Dendritic cell treated with granulocyte-macrophage colony-stimulating factor and Interleukin-4, amounts not matched to agents 40 ng/mL and 50 ng/mL, for 4 days (primary cell): ENCODE data around the gene RNF215.

ENCODE experiments used
- H3K27ac Mint-ChIP-seq: one replicate; pipeline ENCODE4 v1.8.0; 2022; ENCODE audit warnings: mild to moderate bottlenecking, mixed read lengths
- H3K27me3 Mint-ChIP-seq: one replicate; pipeline ENCODE4 v1.8.0; 2022; ENCODE audit warnings: mild to moderate bottlenecking, mixed read lengths
- H3K36me3 Mint-ChIP-seq: one replicate; pipeline ENCODE4 v1.8.0; 2022; ENCODE audit warnings: low read depth, mixed read lengths
- H3K4me1 Mint-ChIP-seq: one replicate; pipeline ENCODE4 v1.8.0; 2022; ENCODE audit warnings: low read depth, mixed read lengths
- H3K4me3 Mint-ChIP-seq: one replicate; pipeline ENCODE4 v1.8.0; 2022; ENCODE audit warnings: mild to moderate bottlenecking, moderate library complexity, mixed read lengths
- H3K9me3 Mint-ChIP-seq: one replicate; pipeline ENCODE4 v1.8.0; 2022; ENCODE audit warnings: mixed read lengths
- intact Hi-C: fragments of 100-400 bp; cut with micrococcal nuclease; formaldehyde crosslinking; loops from one replicate; pipeline ENCODE4 v1.15.0; 2022

Gene RNF215

DNA sequence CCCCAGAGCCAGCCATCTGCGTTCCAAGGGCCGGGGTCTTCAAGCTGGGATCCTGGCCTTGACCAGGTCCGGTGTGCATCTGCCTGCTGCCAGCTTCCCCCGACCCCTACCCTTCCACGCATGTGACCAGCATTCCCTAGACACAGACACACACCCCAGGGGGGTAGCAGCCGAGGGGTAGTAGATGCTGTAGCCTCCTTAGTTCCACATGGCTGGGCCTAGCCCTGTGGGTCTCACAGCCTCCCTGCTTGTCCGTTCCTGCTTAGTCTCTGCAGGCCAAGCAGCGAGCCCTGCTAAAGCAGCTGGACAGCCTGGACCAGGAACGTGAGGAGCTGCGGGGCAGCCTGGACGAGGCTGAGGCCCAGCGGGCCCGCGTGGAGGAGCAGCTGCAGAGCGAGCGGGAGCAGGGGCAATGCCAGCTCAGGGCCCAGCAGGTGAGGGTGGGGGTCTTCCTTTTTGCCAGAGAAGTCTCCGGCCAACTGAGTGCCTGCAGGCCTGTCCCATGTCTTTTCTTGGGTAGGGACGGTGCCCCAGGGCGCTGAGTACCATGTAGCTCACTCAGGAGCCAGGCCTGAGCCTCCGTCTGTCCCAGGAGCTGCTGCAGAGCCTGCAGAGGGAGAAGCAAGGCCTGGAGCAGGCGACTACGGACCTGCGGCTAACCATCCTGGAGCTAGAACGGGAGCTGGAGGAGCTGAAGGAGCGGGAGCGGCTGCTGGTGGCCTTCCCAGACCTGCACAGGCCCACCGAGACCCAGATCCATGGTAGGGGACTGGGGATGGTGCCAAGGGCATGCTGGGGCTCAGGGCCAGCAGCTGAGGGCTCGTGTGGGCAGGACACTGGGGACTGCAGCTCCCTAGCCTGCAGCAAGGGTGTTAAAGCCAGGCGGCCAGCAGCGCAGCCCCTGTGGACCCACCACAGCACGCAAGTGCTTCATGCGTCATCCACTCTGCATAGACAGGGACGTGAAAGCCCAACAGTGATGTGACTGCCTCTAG, 13.6 kb downstream of the RNF215 start:
- Mint-ChIP-seq H3K9me3 (no peaks in the 10 kb centered on the region), H3K4me1 (peaks cover 23% of the 10 kb centered on the region), H3K4me3 (no peak overlapping the region), H3K27ac (peak overlapping the region; percentile 71), H3K27me3 (no peaks in the 10 kb centered on the region), H3K36me3 (peaks cover 11% of the 10 kb centered on the region)
- intact Hi-C loops = no loop called here

DNA sequence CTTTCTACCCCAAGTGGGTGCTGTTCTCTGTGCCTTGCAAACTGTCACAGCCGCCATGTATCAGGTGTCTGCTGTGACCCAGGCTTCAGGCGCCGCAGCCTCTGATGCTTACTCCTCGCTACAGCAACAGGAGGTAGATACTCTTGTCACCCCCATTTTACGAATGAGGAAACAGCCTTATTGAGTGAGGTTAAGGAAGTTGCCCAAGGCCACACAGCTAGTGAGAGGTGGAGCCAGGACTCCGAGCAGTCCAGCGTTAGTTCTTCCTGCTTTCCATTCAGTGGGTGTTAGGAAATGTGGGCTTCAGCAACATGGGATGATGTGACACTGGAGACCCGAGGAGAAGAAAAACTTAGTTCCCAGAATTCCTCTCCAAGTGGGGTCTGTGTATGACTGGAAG, 14.3 kb downstream of the RNF215 start:
- Mint-ChIP-seq H3K4me1 (peaks cover 23% of the 10 kb centered on the region), H3K27ac (peak overlapping the region; percentile 71)
- intact Hi-C loops = no loop called here

DNA sequence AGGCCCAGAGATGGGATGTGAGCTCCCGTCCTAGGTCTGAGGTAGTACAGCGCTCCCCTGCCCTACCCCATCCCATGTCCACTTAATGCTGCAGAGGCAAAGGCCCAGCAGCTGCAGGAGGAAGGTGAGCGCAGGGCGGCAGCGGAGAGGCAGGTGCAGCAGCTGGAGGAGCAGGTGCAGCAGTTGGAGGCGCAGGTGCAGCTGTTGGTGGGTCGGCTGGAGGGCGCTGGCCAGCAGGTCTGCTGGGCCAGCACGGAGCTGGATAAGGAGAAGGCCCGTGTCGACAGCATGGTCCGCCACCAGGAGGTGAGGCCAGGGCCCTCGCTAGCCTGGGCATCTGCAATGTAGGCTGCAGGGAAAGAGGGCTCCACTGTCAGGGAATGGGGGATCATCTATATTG, 15.2 kb downstream of the RNF215 start:
- Mint-ChIP-seq H3K27ac (peak overlapping the region; percentile 71), H3K27me3 (no peaks in the 10 kb centered on the region), H3K4me1 (peaks cover 23% of the 10 kb centered on the region), H3K4me3 (no peak overlapping the region), H3K36me3 (no peaks in the 10 kb centered on the region), H3K9me3 (no peaks in the 10 kb centered on the region)
- intact Hi-C loops = no loop called here

More for the DNA sequence above, 14.3 kb downstream of the RNF215 start:
- H3K27me3 Mint-ChIP-seq = no peaks in the 10 kb centered on the region
- H3K9me3 Mint-ChIP-seq = no peaks in the 10 kb centered on the region
- peaks cover 9% of the 10 kb centered on the region for H3K36me3 Mint-ChIP-seq
- no peak overlapping the region for H3K4me3 Mint-ChIP-seq

DNA sequence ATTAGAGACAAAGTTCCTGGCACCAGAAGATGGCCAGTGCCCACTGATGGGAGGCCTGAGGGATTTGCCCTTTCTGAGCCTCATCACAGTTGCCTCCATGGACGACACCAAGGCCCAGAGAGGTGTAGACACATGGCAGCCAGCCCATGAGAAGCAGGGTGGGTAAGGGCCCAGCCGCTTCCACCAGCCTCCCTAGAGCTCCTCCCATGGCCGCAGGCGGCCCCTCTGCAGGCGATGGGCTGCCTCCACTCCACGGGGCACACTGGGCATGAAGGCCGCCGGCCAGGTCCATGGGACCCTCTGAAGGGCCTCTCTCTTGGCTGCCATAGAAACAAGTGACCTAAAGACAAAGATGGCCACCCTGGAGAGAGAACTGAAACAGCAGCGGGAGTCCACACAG, 15.9 kb downstream of the RNF215 start:
- Mint-ChIP-seq H3K4me1 (peaks cover 23% of the 10 kb centered on the region), H3K4me3 (no peak overlapping the region), H3K9me3 (no peaks in the 10 kb centered on the region), H3K36me3 (peaks cover 3% of the 10 kb centered on the region), H3K27ac (no peak overlapping the region), H3K27me3 (no peaks in the 10 kb centered on the region)
- intact Hi-C loops = no loop called here

- Mint-ChIP-seq H3K36me3 (peaks cover 7% of the 10 kb centered on the region), H3K9me3 (no peaks in the 10 kb centered on the region), H3K27ac (peak overlapping the region; percentile 8), H3K4me3 (no peak overlapping the region), H3K27me3 (no peaks in the 10 kb centered on the region), H3K4me1 (peaks cover 23% of the 10 kb centered on the region)
- intact Hi-C loops = no loop called here
Observed at GRCh38 chr22:30370641-30371230, 16.5 kb downstream of the RNF215 start.

- Mint-ChIP-seq H3K9me3 (no peaks in the 10 kb centered on the region), H3K27me3 (no peaks in the 10 kb centered on the region), H3K4me1 (peaks cover 18% of the 10 kb centered on the region), H3K4me3 (no peak overlapping the region), H3K36me3 (peaks cover 7% of the 10 kb centered on the region), H3K27ac (no peak overlapping the region)
- intact Hi-C loops = no loop called here
Observed at GRCh38 chr22:30368420-30368819, 18.8 kb downstream of the RNF215 start.

DNA sequence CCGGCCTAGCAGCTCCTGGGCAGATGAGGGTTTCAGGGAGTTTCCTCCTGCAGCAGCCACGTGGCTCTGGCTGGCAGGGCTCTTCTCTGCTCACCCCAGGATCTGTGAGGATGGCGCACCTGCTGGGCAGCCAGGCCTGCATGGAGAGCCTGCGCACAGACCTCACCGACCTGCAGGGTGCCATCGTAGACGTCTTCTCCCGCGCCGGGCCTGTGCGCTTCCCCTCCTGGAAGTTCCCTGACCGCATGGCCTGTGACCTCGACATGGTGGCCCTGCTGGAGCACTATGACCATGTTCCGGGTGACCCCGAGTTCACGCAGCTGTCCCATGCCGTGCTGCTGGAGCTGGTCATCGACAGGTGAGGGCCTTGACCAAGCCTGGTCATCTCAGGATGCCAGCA, 21.3 kb downstream of the RNF215 start:
- Mint-ChIP-seq H3K4me1 (no peaks in the 10 kb centered on the region), H3K9me3 (no peaks in the 10 kb centered on the region), H3K27ac (no peak overlapping the region), H3K4me3 (no peak overlapping the region), H3K27me3 (no peaks in the 10 kb centered on the region), H3K36me3 (peaks cover 7% of the 10 kb centered on the region)
- intact Hi-C loops = no loop called here

DNA sequence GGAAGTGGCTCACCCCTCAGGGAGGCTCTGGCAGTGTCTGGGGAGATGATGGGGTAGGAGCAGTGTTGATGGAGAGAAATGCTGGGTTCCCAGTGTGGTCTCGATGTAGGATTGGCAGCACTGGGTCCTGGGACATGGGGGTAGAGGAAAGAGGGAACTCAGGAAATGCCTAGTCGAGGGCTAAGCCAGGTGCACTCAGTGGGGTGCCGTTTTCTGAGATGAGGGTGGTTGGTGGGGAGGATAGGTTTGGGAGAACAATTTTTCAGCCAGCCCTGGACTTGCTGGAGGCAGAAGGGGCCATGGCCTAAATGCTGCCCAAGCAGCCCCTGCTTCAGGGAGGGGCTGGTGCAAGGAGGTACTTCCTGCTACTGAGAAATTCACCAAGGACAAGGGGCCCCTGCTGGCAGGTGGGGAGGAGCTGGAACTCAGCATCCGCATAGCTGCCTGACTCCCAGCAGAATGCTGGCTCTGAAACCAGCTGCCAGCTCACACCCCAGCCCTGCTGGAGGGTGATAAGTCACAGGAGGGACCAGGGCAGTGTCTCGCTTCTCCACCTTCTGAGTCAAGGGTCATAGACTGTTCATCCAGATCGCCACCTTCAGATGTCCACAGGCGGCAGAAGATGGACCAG, 24.4 kb downstream of the RNF215 start:
- Mint-ChIP-seq H3K27ac (no peak overlapping the region), H3K36me3 (peaks cover 7% of the 10 kb centered on the region), H3K4me1 (peaks cover 4% of the 10 kb centered on the region), H3K27me3 (peaks cover 4% of the 10 kb centered on the region), H3K9me3 (no peaks in the 10 kb centered on the region), H3K4me3 (no peak overlapping the region)
- intact Hi-C loops = no loop called here

- H3K4me3 Mint-ChIP-seq = no peak overlapping the region
- H3K27me3 Mint-ChIP-seq = peaks cover 9% of the 10 kb centered on the region
- intact Hi-C loops = no loop called here
- H3K27ac Mint-ChIP-seq = no peak overlapping the region
- peaks cover 10% of the 10 kb centered on the region for H3K4me1 Mint-ChIP-seq
- peaks cover 7% of the 10 kb centered on the region for H3K36me3 Mint-ChIP-seq
- H3K9me3 Mint-ChIP-seq = no peaks in the 10 kb centered on the region
Observed at GRCh38 chr22:30361916-30362650, 25.1 kb downstream of the RNF215 start.

DNA sequence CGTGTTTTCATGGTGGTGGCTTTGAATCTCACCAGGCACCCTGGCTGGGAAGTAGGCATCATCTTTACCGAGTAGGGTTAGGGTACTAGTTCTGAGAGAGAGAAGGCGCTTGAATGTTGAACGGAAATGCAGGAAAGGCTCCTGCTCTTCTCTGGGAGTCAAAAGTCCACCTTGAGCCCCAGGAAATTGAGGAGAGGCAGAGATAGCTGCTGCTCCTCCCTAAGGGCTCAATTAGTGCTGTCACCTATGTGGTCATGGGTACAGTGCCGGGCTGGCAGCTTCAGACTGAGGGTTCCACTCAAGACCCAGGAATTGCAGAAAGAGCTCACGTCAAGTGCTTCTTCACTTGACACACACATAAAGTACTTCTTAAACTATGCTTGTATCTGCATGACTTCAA, 28.7 kb downstream of the RNF215 start:
- peaks cover 17% of the 10 kb centered on the region for H3K36me3 Mint-ChIP-seq
- H3K9me3 Mint-ChIP-seq = no peaks in the 10 kb centered on the region
- H3K4me1 Mint-ChIP-seq = peaks cover 37% of the 10 kb centered on the region
- no peak overlapping the region for H3K4me3 Mint-ChIP-seq
- peaks cover 9% of the 10 kb centered on the region for H3K27me3 Mint-ChIP-seq
- no peak overlapping the region for H3K27ac Mint-ChIP-seq
- intact Hi-C loops = no loop called here

- Mint-ChIP-seq H3K36me3 (peaks cover 25% of the 10 kb centered on the region), H3K27me3 (peaks cover 9% of the 10 kb centered on the region), H3K9me3 (no peaks in the 10 kb centered on the region), H3K4me1 (peaks cover 37% of the 10 kb centered on the region), H3K4me3 (peak overlapping the region; percentile 73), H3K27ac (peak overlapping the region; percentile 67)
- intact Hi-C loops = loop anchor here (2.0 kb wide), 3 partner anchors 29 to 67 kb away; partner anchors contain the start of genes MTFP1, RNF215 and TBC1D10A
Observed at GRCh38 chr22:30357650-30358215, 29.5 kb downstream of the RNF215 start.

DNA sequence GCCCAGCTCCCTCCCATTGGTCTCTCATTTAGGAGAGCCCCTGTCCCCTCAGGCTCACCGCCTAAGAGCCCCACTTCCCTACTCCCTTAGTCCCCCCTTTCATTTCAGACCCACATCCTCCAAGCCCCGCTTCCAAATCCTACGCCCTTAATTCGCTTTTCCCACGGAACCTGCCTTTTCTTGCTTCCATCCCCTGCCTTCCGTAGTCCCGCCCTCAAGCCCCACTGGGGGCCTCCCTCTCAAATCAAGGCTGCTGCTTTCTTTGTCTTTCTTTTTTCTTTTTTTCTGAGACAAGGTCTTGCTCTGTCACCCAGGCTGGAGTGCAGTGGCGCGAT, 30.0 kb downstream of the RNF215 start:
- H3K9me3 Mint-ChIP-seq = no peaks in the 10 kb centered on the region
- H3K36me3 Mint-ChIP-seq = peaks cover 31% of the 10 kb centered on the region
- intact Hi-C loops = loop anchor here (2.0 kb wide), 3 partner anchors 30 to 68 kb away; partner anchors contain the start of genes MTFP1, RNF215 and TBC1D10A
- H3K27ac Mint-ChIP-seq = peak overlapping the region; percentile 67
- peaks cover 9% of the 10 kb centered on the region for H3K27me3 Mint-ChIP-seq
- peaks cover 40% of the 10 kb centered on the region for H3K4me1 Mint-ChIP-seq
- peak overlapping the region; percentile 73 for H3K4me3 Mint-ChIP-seq
